H1 (cell line): Measurements from ENCODE around the gene LTA4H. TPM values are rescaled to one million over a fixed set of nuclear protein-coding genes. Genes with fewer than 3 reads are reported as not detected.

Experiments used
- CTCF ChIA-PET: fragments of 300-600 bp; sonication (Branson Sonifier 250); formaldehyde crosslinking; loops from one replicate; lab custom pipeline; 2021; ENCODE audit not compliant: partially characterized antibody; lab: Charles Lee
- POLR2A ChIA-PET: fragments of 300-600 bp; sonication (Branson Sonifier 250); formaldehyde crosslinking; loops from one replicate; lab custom pipeline; 2021; ENCODE audit warnings: inconsistent platforms; ENCODE audit not compliant: partially characterized antibody; lab: Charles Lee
- DNase-seq, 2 experiments: peaks; one replicate each; pipeline versions ENCODE4 v3.0.0 to v3.0.0-alpha.2; 2010 to 2022; ENCODE audit warnings: low spot score in 2 of 2, low read depth in 1 of 2, mixed read lengths in 1 of 2
- FAIRE-seq: peaks from 2 replicates; lab custom pipeline; 2011; peaks lifted over from hg19 to GRCh38; lab: Jason Lieb, UNC
- H2AFZ ChIP-seq: 2 replicates; pipeline ENCODE4 v1.8.1; 2012; ENCODE audit warnings: low read length, inconsistent platforms
- H2AK5ac ChIP-seq: 2 replicates; pipeline ENCODE4 v1.6.1; 2013; ENCODE audit warnings: low read depth, low read length
- H2BK120ac ChIP-seq: replicated peaks from 2 replicates; pipeline ENCODE3; 2013; ENCODE audit warnings: low read depth, low read length, inconsistent platforms
- H2BK12ac ChIP-seq: 2 replicates; pipeline ENCODE4 v1.6.1; 2013; ENCODE audit warnings: low read depth, low read length
- H2BK15ac ChIP-seq: 2 replicates; pipeline ENCODE4 v1.6.1; 2013; ENCODE audit warnings: low read length
- H2BK20ac ChIP-seq: 2 replicates; pipeline ENCODE4 v1.6.1; 2013; ENCODE audit warnings: low read length
- H2BK5ac ChIP-seq: 2 replicates; pipeline ENCODE4 v1.6.1; 2013; ENCODE audit warnings: low read depth, low read length
- H3K14ac ChIP-seq: 2 replicates; pipeline ENCODE4 v1.6.1; 2013; ENCODE audit warnings: inconsistent platforms; ENCODE audit not compliant: insufficient read length
- H3K18ac ChIP-seq: 2 replicates; pipeline ENCODE4 v1.6.1; 2013; ENCODE audit warnings: low read length; ENCODE audit errors: extremely low read depth
- H3K23ac ChIP-seq: 2 replicates; pipeline ENCODE4 v1.6.1; 2013; ENCODE audit warnings: inconsistent platforms; ENCODE audit not compliant: insufficient read length
- H3K23me2 ChIP-seq: 2 replicates; pipeline ENCODE4 v1.6.1; 2013; ENCODE audit warnings: low read depth, low read length
- H3K27ac ChIP-seq: 2 replicates; pipeline ENCODE4 v1.6.1; 2011; ENCODE audit warnings: low read depth, low read length, inconsistent platforms
- H3K27me3 ChIP-seq, 4 experiments: replicated peaks in 1 of 4; 1 replicate in 1 of 4; 2 replicates in 3 of 4; pipeline versions ENCODE4 v1.6.1 to v1.8.1; 2011 to 2013; ENCODE audit warnings: low read length in 3 of 4, mild to moderate bottlenecking in 3 of 4, inconsistent platforms in 2 of 4, mixed read lengths in 2 of 4, moderate library complexity in 1 of 4; ENCODE audit not compliant: control insufficient read depth in 3 of 4, insufficient read depth in 3 of 4; ENCODE audit errors: extremely low read depth in 1 of 4
- H3K36me3 ChIP-seq, 4 experiments: 2 replicates each; pipeline versions ENCODE4 v1.6.1 to v1.8.1; 2011 to 2013; ENCODE audit warnings: mild to moderate bottlenecking in 4 of 4, low read length in 3 of 4, moderate library complexity in 2 of 4, control low read depth in 1 of 4, inconsistent platforms in 1 of 4; ENCODE audit not compliant: insufficient read depth in 4 of 4, control insufficient read depth in 2 of 4
- H3K4ac ChIP-seq: replicated peaks from 2 replicates; pipeline ENCODE3; 2013; ENCODE audit warnings: low read length, low read depth, mixed read lengths, inconsistent platforms; ENCODE audit not compliant: insufficient read length
- H3K4me1 ChIP-seq, 4 experiments: replicated peaks in 1 of 4; 1 replicate in 1 of 4; 2 replicates in 3 of 4; pipeline versions ENCODE4 v1.6.1 to v1.8.1; 2011 to 2013; ENCODE audit warnings: low read length in 3 of 4, inconsistent platforms in 2 of 4, mixed read lengths in 1 of 4; ENCODE audit not compliant: insufficient read depth in 4 of 4, control insufficient read depth in 3 of 4
- H3K4me2 ChIP-seq, 2 experiments: 2 replicates each; pipeline versions ENCODE4 v1.6.1 to v1.8.1; 2011 to 2013; ENCODE audit warnings: low read depth in 2 of 2, low read length in 2 of 2, control low read depth in 1 of 2, inconsistent platforms in 1 of 2, mild to moderate bottlenecking in 1 of 2; ENCODE audit not compliant: insufficient read depth in 1 of 2
- H3K4me3 ChIP-seq, 4 experiments: fragments of 200-600, 300-600 bp in 1 of 4; sonication (generic), shearing (Covaris generic), sonication (Bioruptor Twin) in 1 of 4; 2 replicates each; pipeline versions ENCODE4 v1.5.1 to v1.8.1; 2011 to 2016; ENCODE audit warnings: low read length in 4 of 4, low read depth in 3 of 4, control low read depth in 2 of 4, inconsistent platforms in 2 of 4, mild to moderate bottlenecking in 2 of 4, mixed read lengths in 1 of 4, moderate library complexity in 1 of 4; ENCODE audit not compliant: insufficient read depth in 2 of 4; ENCODE audit errors: extremely low read depth in 1 of 4
- H3K56ac ChIP-seq: replicated peaks from 2 replicates; pipeline ENCODE3; 2013; ENCODE audit warnings: low read depth, mild to moderate bottlenecking, mixed read lengths, low read length, inconsistent platforms; ENCODE audit not compliant: insufficient read length
- H3K79me1 ChIP-seq: 2 replicates; pipeline ENCODE4 v1.6.1; 2013; ENCODE audit warnings: low read depth, low read length, control low read depth
- H3K79me2 ChIP-seq, 2 experiments: 2 replicates each; pipeline versions ENCODE4 v1.6.1 to v1.8.1; 2012 to 2013; ENCODE audit warnings: low read length in 2 of 2, mild to moderate bottlenecking in 2 of 2, inconsistent platforms in 1 of 2; ENCODE audit not compliant: insufficient read depth in 2 of 2, control insufficient read depth in 1 of 2
- H3K9ac ChIP-seq, 4 experiments: replicated peaks in 1 of 4; 1 replicate in 1 of 4; 2 replicates in 3 of 4; pipeline versions ENCODE4 v1.6.1 to v1.8.1; 2011 to 2013; ENCODE audit warnings: low read depth in 3 of 4, low read length in 3 of 4, control low read depth in 2 of 4, mild to moderate bottlenecking in 2 of 4, moderate library complexity in 2 of 4, inconsistent platforms in 1 of 4; ENCODE audit errors: extremely low read depth in 1 of 4
- H3K9me3 ChIP-seq, 2 experiments: 2 replicates each; pipeline versions ENCODE4 v1.6.1 to v1.8.1; 2012 to 2013; ENCODE audit warnings: mild to moderate bottlenecking in 2 of 2, moderate library complexity in 2 of 2, control low read depth in 1 of 2, inconsistent platforms in 1 of 2, low read depth in 1 of 2, low read length in 1 of 2, mixed read lengths in 1 of 2; ENCODE audit not compliant: insufficient read depth in 2 of 2
- H4K20me1 ChIP-seq, 2 experiments: replicated peaks in 1 of 2; 2 replicates each; pipeline versions ENCODE3 to v1.8.1; 2011 to 2013; ENCODE audit warnings: inconsistent platforms in 2 of 2, low read length in 2 of 2, mild to moderate bottlenecking in 1 of 2; ENCODE audit not compliant: insufficient read depth in 2 of 2, control insufficient read depth in 1 of 2
- H4K5ac ChIP-seq: 2 replicates; pipeline ENCODE4 v1.6.1; 2013; ENCODE audit warnings: low read length, low read depth, mixed read lengths, inconsistent platforms; ENCODE audit not compliant: insufficient read length
- H4K8ac ChIP-seq: 2 replicates; pipeline ENCODE4 v1.8.0; 2013; ENCODE audit warnings: mild to moderate bottlenecking, moderate library complexity, low read length, inconsistent platforms; ENCODE audit not compliant: insufficient read depth; ENCODE audit errors: extremely low read depth
- H4K91ac ChIP-seq: replicated peaks from 2 replicates; pipeline ENCODE3; 2013; ENCODE audit warnings: low read length, mixed read lengths, inconsistent platforms; ENCODE audit not compliant: insufficient read length
- BRCA1 ChIP-seq: IDR thresholded peaks from 2 replicates; pipeline ENCODE4 v1.6.1; 2012; ENCODE audit warnings: low read depth, low read length, improper control_type of control experiment
- TAF1 ChIP-seq: IDR thresholded peaks from 2 replicates; pipeline ENCODE4 v1.6.1; 2011; ENCODE audit warnings: mild to moderate bottlenecking, low read depth, low read length
- YY1 ChIP-seq: IDR thresholded peaks from 2 replicates; pipeline ENCODE4 v1.6.1; 2011; ENCODE audit warnings: low read depth, mild to moderate bottlenecking, low read length
- WGBS, 2 experiments: shearing (Covaris generic) in 1 of 2; methylation state at CpG; one replicate each; pipeline versions ENCODE4 v1.1.6 to v1.1.7; 2013 to 2015; ENCODE audit warnings: low lambda C conversion rate in 2 of 2, mixed read lengths in 2 of 2, inconsistent platforms in 1 of 2, low coverage in 1 of 2, missing lambda C conversion rate in 1 of 2; ENCODE audit not compliant: insufficient replicate concordance in 2 of 2, insufficient coverage in 1 of 2, insufficient read length in 1 of 2; ENCODE audit errors: extremely low coverage in 1 of 2, missing lambda C conversion rate in 1 of 2; 5-methylcytosine and 5-hydroxymethylcytosine counted together
- polyA plus RNA-seq, 7 experiments: library from polyadenylated mRNA; depleted of rRNA in 3 of 7; stranded (reverse) in 5 of 7; unstranded in 2 of 7; fragments of >200 nt in 5 of 7; fragments of 200-250 nt in 2 of 7; gene quantifications; 1 replicate in 5 of 7; 2 replicates in 1 of 7; 4 replicates in 1 of 7; pipeline versions ENCODE4 v1.2.1 to v1.2.3, GENCODE V29; 2011 to 2013; ENCODE audit warnings: missing spikeins in 2 of 7, mixed read lengths in 2 of 7
- total RNA-seq: library from RNA; stranded (reverse); fragmentation: NEBNext Ultra II Directional; extraction: Animal tissue kit (Norgen Biotek cat#: 25700); gene quantifications from 2 replicates; pipeline ENCODE4 v1.2.1, GENCODE V29; 2021
- TF ChIP-seq, protein P1 (sequence below), 3 experiments: IDR thresholded peaks; 1 replicate in 2 of 3; 2 replicates in 1 of 3; pipeline versions ENCODE4 v1.5.1 to v1.6.1; 2011; ENCODE audit warnings: low read length in 3 of 3, mild to moderate bottlenecking in 3 of 3, inconsistent platforms in 2 of 3, low read depth in 1 of 3, moderate library complexity in 1 of 3; ENCODE audit not compliant: insufficient read depth in 1 of 3; ENCODE audit errors: control extremely low read depth in 1 of 3

LTA4H gene
- total and polyA plus RNA-seq, 2 of the 8 experiments (the other 6 are each of a cell fraction or from before 2014, with no cell fraction given): 106 to 167 TPM

- H2AK5ac ChIP-seq: no peak overlapping the region
- H2BK15ac ChIP-seq: no peak overlapping the region
- no peak overlapping the region for H3K4me2 ChIP-seq
- H2BK12ac ChIP-seq: no peak overlapping the region
- no peaks in the 10 kb centered on the region for H3K79me2 ChIP-seq
- no peaks in the 10 kb centered on the region for H3K23me2 ChIP-seq
- no peak overlapping the region for H4K5ac ChIP-seq
- H3K18ac ChIP-seq: no peak overlapping the region
- no peaks in the 10 kb centered on the region for H3K79me1 ChIP-seq
- no peaks in the 10 kb centered on the region for H3K27me3 ChIP-seq
- TF ChIP-seq, protein P1, sequence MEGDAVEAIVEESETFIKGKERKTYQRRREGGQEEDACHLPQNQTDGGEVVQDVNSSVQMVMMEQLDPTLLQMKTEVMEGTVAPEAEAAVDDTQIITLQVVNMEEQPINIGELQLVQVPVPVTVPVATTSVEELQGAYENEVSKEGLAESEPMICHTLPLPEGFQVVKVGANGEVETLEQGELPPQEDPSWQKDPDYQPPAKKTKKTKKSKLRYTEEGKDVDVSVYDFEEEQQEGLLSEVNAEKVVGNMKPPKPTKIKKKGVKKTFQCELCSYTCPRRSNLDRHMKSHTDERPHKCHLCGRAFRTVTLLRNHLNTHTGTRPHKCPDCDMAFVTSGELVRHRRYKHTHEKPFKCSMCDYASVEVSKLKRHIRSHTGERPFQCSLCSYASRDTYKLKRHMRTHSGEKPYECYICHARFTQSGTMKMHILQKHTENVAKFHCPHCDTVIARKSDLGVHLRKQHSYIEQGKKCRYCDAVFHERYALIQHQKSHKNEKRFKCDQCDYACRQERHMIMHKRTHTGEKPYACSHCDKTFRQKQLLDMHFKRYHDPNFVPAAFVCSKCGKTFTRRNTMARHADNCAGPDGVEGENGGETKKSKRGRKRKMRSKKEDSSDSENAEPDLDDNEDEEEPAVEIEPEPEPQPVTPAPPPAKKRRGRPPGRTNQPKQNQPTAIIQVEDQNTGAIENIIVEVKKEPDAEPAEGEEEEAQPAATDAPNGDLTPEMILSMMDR (IDR thresholded peaks at IDR 0.05; ENCODE audit: control extremely low read depth in 1 of 3, insufficient read depth in 1 of 3, low read depth in 1 of 3, low read length in 3 of 3): no peak
- TF ChIP-seq TAF1 (no peak), BRCA1 (no peak), YY1 (no peak)
- H3K4me1 ChIP-seq: no peaks in the 10 kb centered on the region
- no peak overlapping the region for H3K4me3 ChIP-seq
- POLR2A ChIA-PET: interaction anchor here (0.6 kb wide), 1 partner anchor 16 kb away, joined by 4 read pairs; no protein-coding TSS in a partner anchor
- H4K20me1 ChIP-seq: no peaks in the 10 kb centered on the region
- no peak overlapping the region for H2AFZ ChIP-seq
- H3K27ac ChIP-seq: no peak overlapping the region
- 87% methylated on average over 1 of the region's 1 CpG; no CpG with 5 or more reads in 1 of the 2 experiments for WGBS, 2 experiments
- H3K36me3 ChIP-seq: peaks cover 7 to 89% (median 53%) of the 10 kb centered on the region in 4 experiments; a peak in 7 of 8 replicates
- no peak overlapping the region for H4K91ac ChIP-seq
- H3K9me3 ChIP-seq: no peaks in the 10 kb centered on the region
- no peak overlapping the region for H4K8ac ChIP-seq
- no peak overlapping the region for H2BK20ac ChIP-seq
- no peak overlapping the region for H3K23ac ChIP-seq
- no peak overlapping the region for H3K14ac ChIP-seq
- DNase-seq (no peak), FAIRE-seq (no peak)
- H3K9ac ChIP-seq: no peak overlapping the region
- CTCF ChIA-PET: interaction anchor here (0.6 to 2.5 kb wide), 4 partner anchors 9 to 51 kb away, joined by 3 to 17 read pairs (median 4); no protein-coding TSS in a partner anchor
- H2BK120ac ChIP-seq: no peak overlapping the region
- H2BK5ac ChIP-seq: no peak overlapping the region
- H3K56ac ChIP-seq: no peak overlapping the region
- no peak overlapping the region for H3K4ac ChIP-seq
These were observed 27.7 kb downstream of the LTA4H start for GRCh38 chr12:96007729-96008128.
